Fibroblast of villous mesenchyme (primary cell): ENCODE measurements around the gene PRRT1. TPM values are rescaled to one million over a fixed set of nuclear protein-coding genes. Genes with fewer than 3 reads are reported as not detected.
A peak's percentile ranks its signal among the peaks of the same experiment; 100 is the strongest.
"Not testable (repeated sequence)": the region's sequence is repeated elsewhere in the genome, so short reads cannot be mapped to it uniquely, and the experiment has no call there.

ENCODE experiments used
- DNase-seq: peaks from one replicate; pipeline ENCODE4 v3.0.0-alpha.2; 2010; ENCODE audit warnings: low read depth
- H3K4me3 ChIP-seq: 2 replicates; pipeline ENCODE4 v1.5.1; 2011; ENCODE audit warnings: low read depth, mild to moderate bottlenecking, low read length
- total RNA-seq: library from RNA; depleted of rRNA; stranded (reverse); fragments of >200 nt; gene quantifications from 2 replicates; pipeline ENCODE4 v1.2.3, GENCODE V29; 2012
- TF ChIP-seq, protein P1 (sequence below): IDR thresholded peaks from 2 replicates; pipeline ENCODE4 v1.5.1; 2012; ENCODE audit warnings: low read depth, mild to moderate bottlenecking, low read length; ENCODE audit not compliant: insufficient read depth

The PRRT1 gene
- total RNA-seq, 1 donor = under 0.01 TPM

DNA sequence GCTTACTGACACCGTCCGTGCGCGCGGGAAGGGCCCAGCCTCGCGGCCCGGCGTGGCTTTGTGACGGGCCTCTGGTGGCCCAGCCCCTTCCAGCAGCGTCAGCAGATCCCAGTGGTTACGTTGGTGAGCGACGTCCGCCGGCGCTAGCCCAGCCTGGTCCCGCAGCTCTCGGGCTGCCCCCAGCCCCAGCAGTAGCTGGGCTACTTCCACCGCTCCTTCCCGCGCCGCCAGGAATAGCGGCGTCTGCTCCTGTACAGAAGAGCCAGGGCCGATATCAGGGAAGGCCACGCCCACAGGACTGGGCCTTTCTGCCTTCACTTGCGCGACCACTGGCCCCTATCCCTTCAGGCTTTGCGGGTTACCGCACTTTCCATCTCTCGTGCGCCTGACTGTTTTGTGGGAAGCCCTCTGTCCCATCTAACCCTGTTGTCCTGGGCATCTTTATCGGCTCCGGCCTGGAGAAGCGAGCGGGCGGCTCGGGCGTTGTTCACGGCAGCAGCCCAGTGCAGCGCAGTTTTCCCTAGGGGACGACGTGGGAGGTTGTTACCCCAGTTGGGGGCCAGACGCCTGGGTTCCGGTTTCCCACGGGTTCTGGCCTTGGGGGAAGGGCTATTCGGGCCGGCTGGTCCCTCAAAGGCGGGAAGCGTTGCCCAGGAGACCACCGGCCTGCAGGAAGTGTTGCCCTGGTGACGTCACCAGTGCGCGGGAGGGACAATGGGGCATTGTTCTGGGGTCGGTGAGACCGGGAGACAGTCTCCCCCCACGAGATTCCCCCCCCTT is 44.4 kb upstream of the PRRT1 start:
- peak; percentile 87 for DNase-seq
- H3K4me3 ChIP-seq = peak overlapping the region; percentile 96
- TF ChIP-seq, protein P1, sequence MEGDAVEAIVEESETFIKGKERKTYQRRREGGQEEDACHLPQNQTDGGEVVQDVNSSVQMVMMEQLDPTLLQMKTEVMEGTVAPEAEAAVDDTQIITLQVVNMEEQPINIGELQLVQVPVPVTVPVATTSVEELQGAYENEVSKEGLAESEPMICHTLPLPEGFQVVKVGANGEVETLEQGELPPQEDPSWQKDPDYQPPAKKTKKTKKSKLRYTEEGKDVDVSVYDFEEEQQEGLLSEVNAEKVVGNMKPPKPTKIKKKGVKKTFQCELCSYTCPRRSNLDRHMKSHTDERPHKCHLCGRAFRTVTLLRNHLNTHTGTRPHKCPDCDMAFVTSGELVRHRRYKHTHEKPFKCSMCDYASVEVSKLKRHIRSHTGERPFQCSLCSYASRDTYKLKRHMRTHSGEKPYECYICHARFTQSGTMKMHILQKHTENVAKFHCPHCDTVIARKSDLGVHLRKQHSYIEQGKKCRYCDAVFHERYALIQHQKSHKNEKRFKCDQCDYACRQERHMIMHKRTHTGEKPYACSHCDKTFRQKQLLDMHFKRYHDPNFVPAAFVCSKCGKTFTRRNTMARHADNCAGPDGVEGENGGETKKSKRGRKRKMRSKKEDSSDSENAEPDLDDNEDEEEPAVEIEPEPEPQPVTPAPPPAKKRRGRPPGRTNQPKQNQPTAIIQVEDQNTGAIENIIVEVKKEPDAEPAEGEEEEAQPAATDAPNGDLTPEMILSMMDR = no peak

DNA sequence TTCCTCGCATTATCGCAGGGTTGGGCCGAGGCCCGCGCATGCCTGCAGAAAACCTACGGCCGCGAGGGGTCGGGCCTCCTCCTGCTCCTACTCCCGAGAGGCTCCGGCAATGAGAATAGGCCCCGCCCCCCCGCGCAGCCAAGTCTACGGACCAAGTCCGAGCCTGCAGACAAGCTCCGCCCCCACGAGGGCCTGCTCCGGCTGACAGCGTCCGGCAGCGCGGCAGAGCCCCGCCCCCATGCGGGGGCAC is 43.8 kb upstream of the PRRT1 start:
- H3K4me3 ChIP-seq = peak overlapping the region; percentile 96
- peak; percentile 100 for DNase-seq
- TF ChIP-seq, protein P1 = peak; percentile 53

DNA sequence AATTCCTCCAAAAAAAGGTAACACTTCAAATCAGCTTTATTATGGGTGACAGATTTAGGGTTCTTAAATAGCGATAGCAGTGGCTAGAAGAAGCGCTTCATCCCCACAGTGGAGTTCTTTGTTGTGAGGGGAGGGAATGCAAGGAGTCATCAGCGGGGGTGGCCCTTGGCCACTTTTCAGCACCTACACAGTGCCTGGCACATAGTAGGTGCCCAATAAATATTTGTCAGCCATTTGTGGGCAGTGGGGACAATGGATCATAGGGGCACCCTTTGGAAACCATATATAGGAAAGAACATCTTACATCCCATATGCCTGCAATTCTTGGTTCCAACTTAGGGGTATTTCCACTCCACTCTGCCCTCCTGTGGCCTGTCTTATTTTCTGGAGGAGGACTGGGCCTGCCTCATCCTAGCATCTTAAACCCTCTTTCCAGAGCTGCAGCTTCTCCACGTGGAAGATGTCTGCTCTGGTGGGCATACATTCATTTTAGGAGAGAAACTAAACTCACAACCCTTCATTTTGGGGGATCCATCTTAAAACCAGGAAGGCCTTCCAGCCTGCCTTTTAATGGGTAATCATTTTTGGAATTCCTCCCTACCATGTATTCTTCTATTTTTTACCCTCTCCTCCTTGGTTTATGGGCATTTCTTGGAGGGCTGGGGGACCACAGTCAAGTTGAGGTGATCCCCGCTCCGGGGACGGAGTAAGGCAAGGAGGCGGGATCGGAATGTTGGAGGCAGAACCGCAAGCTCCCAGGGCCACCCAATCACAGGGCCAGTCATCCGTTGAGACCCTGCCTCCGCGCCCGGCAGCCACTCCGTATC is 43.3 kb upstream of the PRRT1 start:
- TF ChIP-seq, protein P1 = peak; percentile 59
- peak overlapping the region; percentile 61 for H3K4me3 ChIP-seq
- DNase-seq = peak; percentile 70

DNA sequence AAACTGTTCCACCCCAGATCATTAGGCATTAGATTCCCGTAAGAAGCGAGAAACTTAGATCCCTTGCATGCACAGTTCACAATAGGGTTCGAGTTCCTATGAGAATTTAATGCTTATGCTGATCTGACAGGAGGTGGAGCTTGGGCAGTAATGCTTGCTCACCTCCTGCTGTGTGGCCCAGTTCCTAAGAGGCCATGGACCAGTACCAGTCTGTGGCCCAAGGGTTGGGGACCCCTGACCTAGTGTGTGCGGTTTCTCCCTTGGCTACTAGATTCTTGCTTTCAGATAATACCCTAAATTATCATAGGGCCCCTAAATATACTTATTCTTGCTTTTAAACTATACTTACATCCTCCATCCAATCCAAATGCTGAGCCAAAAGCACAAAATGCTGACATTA is 42.6 kb upstream of the PRRT1 start:
- DNase-seq = no peak
- H3K4me3 ChIP-seq = no peak overlapping the region
- TF ChIP-seq, protein P1 = no peak

DNA sequence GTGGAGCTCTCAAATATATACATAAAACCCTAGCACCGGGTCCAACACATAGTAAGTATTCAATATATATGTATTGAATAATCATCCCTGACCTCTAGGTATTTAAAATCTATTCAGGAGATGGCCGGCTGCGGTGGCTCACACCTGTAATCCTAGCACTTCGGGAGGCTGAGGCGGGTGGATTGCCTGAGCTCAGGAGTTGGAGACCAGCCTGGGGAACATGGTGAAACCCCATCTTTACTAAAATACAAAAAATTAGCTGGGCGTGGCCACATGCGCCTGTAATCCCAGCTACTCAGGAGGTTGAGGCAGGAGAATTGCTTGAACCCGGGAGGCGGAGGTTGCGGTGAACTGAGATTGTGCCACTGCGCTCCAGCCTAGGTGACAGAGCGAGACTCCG is 41.4 kb upstream of the PRRT1 start:
- DNase-seq = not testable (repeated sequence)
- peak overlapping the region; percentile 48 for H3K4me3 ChIP-seq

DNA sequence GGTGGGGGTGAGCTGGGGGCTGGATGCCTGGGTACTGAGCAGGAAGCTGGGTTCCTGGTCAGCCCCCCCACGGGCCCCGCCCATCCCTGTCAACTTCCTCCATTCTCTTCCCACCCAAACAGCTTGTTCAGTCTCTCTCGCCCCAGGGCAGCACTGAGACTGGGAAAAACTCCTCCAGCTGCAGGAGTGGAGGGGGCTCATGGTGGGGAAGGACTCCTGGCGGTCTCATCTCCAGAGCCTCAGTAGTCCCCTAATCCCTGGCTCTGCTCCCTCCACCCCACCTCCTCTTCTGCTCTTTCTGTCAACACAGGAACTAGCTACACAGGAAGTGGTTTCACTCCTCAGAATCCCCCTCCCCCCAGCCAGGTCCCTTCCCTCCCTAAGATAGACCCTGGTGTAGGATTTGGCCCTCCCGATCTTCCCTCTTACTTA is 40.9 kb upstream of the PRRT1 start, which contains the start of gene GPSM3:
Gene GPSM3, minus strand, starts transcription at position 36 of the 432 bp plus-strand sequence. CDS start 130 bp downstream, outside the sequence.
- DNase-seq = peak; percentile 63
- H3K4me3 ChIP-seq = peak within 1 kb of the TSS; percentile 48
- TF ChIP-seq, protein P1 = no peak
